ENCODE results near the gene PIGT. TPM values are rescaled to one million over a fixed set of nuclear protein-coding genes. Genes with fewer than 3 reads are reported as not detected.

Gene PIGT
- total and polyA plus RNA-seq, 10 of the 15 experiments (the other 5 are each of a cell fraction or from before 2014, with no cell fraction given) = 18.6 to 66.0 (median 35.3) TPM

GRCh38 chr20:45450097-45450818 is 34.3 kb downstream of the PIGT start (continued):
- no peak for TF ChIP-seq BCL3 (IDR thresholded peaks at IDR 0.05; ENCODE audit: borderline replicate concordance, insufficient read depth, low read depth, low read length, poor library complexity, severe bottlenecking)
- no peak for TF ChIP-seq RUNX3 (IDR thresholded peaks at IDR 0.05; ENCODE audit: low read length)
- TF ChIP-seq NR2F1 (conservative IDR thresholded peaks at IDR 0.05) = no peak
- no peak for TF ChIP-seq MTA2 (IDR thresholded peaks at IDR 0.05; ENCODE audit: low read depth)
- TF ChIP-seq JUND (IDR thresholded peaks at IDR 0.05; ENCODE audit: low read depth, low read length) = no peak
- no peak for TF ChIP-seq KAT2A (conservative IDR thresholded peaks at IDR 0.05; ENCODE audit: control insufficient read depth, low read depth, low read length)
- TF ChIP-seq ZBTB33 (IDR thresholded peaks at IDR 0.05) = no peak
- no peak for TF ChIP-seq NFIC (IDR thresholded peaks at IDR 0.05; ENCODE audit: low read depth, low read length)
- no peak for TF ChIP-seq STAT3 (IDR thresholded peaks at IDR 0.05; ENCODE audit: low read depth, low read length)
- no peak for TF ChIP-seq EP300 (IDR thresholded peaks at IDR 0.05; ENCODE audit: borderline replicate concordance in 1 of 2, control insufficient read depth in 1 of 2, low read depth in 2 of 2, low read length in 2 of 2)
- TF ChIP-seq ZBED1 (IDR thresholded peaks at IDR 0.05; ENCODE audit: borderline replicate concordance) = no peak
- TF ChIP-seq SRF (IDR thresholded peaks at IDR 0.05; ENCODE audit: low read depth in 2 of 2, low read length in 2 of 2) = no peak
- peak; percentile 21; the same call in 1 of the 2 replicates for TF ChIP-seq IKZF1 (conservative IDR thresholded peaks at IDR 0.05)
- TF ChIP-seq RAD21 (IDR thresholded peaks at IDR 0.05; ENCODE audit: insufficient read depth, low read depth, low read length) = peak; percentile 58
- TF ChIP-seq DPF2 (IDR thresholded peaks at IDR 0.05) = no peak
- no peak for TF ChIP-seq CHD2 (IDR thresholded peaks at IDR 0.05; ENCODE audit: borderline replicate concordance, low read depth, low read length)
- TF ChIP-seq RAD51 (IDR thresholded peaks at IDR 0.05) = no peak
- TF ChIP-seq, protein P1, sequence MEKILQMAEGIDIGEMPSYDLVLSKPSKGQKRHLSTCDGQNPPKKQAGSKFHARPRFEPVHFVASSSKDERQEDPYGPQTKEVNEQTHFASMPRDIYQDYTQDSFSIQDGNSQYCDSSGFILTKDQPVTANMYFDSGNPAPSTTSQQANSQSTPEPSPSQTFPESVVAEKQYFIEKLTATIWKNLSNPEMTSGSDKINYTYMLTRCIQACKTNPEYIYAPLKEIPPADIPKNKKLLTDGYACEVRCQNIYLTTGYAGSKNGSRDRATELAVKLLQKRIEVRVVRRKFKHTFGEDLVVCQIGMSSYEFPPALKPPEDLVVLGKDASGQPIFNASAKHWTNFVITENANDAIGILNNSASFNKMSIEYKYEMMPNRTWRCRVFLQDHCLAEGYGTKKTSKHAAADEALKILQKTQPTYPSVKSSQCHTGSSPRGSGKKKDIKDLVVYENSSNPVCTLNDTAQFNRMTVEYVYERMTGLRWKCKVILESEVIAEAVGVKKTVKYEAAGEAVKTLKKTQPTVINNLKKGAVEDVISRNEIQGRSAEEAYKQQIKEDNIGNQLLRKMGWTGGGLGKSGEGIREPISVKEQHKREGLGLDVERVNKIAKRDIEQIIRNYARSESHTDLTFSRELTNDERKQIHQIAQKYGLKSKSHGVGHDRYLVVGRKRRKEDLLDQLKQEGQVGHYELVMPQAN (conservative IDR thresholded peaks at IDR 0.05) = no peak
- no peak; the same call in 1 of the 2 replicates for TF ChIP-seq RB1 (IDR thresholded peaks at IDR 0.05; ENCODE audit: borderline replicate concordance)
- TF ChIP-seq TARDBP (IDR thresholded peaks at IDR 0.05; ENCODE audit: borderline replicate concordance) = no peak
- TF ChIP-seq SMC3 (IDR thresholded peaks at IDR 0.05; ENCODE audit: borderline replicate concordance, low read length) = peak; percentile 42; the same call in 1 of the 2 replicates
- no peak for TF ChIP-seq EGR1 (IDR thresholded peaks at IDR 0.05; ENCODE audit: borderline replicate concordance in 1 of 2, low read depth in 2 of 2, low read length in 2 of 2)
- peak; percentile 46 to 61 (median 60) for TF ChIP-seq CTCF (IDR thresholded peaks at IDR 0.05 in 2 of 3, conservative IDR thresholded peaks at IDR 0.05 in 1 of 3; ENCODE audit: control insufficient read depth in 2 of 3, extremely low read depth in 1 of 3, insufficient read depth in 1 of 3, low read depth in 3 of 3, low read length in 3 of 3)
- no peak for TF ChIP-seq YBX1 (IDR thresholded peaks at IDR 0.05)
